GM11168 (cell line): Measurements from ENCODE around the gene WDR90.

Experiments used
- in situ Hi-C: fragments of 300-500 bp; cut with MboI; formaldehyde crosslinking; loops from one replicate; pipeline ENCODE4 v1.12.0; 2022; ENCODE audit warnings: low sequenced_read_pairs; ENCODE audit not compliant: unreplicated experiment

Gene WDR90

DNA sequence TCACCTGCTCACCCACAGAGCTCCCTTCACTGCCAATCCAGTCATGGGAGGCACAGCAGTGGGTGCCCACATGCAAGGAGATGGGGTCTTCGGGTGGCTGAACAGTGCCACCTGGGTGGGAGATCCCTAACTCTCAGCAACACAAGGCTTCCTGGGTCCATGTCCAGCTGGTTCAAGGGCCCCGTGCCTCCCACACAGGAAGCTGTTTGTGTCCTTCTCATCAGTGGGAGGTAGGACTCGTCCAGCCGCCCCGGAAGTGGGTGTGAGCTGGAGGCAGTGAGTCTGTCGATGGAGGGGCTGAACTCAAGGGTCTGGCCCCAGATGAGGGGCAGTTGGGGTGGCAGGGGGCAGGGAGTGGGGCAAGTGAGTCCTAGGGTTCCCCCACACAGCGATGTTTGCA lies 54.9 kb downstream of the WDR90 start:
- in situ Hi-C loops = no loop called here

DNA sequence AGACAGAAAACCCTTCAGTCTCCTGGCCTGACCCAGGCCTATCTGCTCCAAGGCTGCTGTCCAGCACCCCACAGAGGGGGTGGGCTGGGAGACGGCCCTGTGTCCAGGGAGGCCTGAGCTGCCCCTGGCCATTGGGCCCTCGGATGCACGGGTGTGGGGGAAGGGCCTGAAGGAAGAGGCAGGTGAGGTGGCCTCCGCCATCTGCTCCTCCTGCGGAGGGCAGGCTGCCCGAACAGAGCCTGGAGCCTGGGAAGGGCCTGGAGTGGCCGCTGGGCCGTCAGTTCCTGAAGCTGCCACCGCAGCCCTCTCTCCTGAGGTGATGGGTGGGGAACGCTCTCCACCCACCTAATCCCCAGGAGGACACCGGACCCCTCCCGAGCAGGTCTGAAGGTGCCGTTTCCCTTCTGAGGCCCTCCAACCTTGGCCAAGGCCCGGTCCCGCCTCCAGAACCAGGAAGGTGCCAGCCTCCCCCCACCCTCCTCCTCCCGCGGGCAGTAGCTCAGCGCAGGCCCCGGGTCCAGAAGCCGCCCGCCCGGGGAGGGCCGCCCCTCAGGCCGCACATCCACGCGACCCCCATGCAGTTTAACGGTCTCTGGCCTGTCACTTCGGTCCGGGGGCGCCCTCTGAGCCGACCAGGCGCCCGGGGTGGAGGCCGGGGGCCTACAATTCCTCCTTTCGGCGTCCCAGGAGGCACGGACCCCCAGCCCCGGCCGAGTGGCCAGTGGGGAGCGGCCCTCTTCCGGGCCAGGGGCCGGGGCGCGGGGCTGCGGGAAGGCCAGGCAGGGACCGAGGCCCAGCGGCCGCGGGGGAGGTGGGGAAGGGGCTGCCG lies 55.6 kb downstream of the WDR90 start:
- in situ Hi-C loops = no loop called here

DNA sequence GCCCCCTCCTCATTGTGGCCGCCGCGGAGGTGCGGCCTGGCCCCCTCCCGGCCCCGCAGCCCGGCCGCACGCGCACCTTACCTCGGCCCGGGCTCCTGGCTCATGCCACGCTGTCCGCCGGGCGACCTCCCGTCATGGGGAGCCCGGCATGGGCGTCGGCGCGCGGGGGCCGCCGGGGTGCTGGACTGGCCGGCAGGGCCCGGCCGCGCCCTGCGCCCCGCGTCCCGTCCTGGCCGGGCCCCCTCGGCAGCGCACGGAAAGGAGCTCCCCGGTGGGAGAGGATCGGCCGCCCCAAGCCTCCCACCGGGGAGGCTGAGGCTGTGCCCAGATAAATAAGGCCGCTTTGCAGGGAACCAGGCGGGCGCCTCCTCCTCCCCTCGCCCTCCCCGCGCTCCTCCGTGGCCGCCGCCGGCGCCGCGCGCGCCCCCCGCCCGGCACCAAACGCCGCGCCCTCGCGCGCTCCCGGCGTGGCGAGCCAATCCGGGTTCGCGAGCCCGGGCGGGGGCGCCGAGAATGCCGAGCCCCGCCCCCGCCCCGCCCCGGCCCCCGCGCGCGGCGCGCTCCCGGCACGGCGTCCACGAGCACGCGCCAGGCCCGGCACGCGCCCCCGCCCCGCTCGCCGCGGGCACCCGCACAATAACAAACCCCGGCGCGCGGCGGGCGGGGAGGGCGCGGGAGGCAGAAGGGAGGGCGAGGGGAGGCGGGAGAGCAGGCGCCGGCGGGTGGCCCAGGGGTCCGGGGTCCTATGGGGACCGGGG lies 56.4 kb downstream of the WDR90 start, which contains the start of gene FBXL16:
Gene FBXL16 (minus strand): TSS at position 371 of the 758 bp plus-strand sequence. CDS start 8,396 bp downstream, outside the sequence.
- in situ Hi-C loops = no loop called here

DNA sequence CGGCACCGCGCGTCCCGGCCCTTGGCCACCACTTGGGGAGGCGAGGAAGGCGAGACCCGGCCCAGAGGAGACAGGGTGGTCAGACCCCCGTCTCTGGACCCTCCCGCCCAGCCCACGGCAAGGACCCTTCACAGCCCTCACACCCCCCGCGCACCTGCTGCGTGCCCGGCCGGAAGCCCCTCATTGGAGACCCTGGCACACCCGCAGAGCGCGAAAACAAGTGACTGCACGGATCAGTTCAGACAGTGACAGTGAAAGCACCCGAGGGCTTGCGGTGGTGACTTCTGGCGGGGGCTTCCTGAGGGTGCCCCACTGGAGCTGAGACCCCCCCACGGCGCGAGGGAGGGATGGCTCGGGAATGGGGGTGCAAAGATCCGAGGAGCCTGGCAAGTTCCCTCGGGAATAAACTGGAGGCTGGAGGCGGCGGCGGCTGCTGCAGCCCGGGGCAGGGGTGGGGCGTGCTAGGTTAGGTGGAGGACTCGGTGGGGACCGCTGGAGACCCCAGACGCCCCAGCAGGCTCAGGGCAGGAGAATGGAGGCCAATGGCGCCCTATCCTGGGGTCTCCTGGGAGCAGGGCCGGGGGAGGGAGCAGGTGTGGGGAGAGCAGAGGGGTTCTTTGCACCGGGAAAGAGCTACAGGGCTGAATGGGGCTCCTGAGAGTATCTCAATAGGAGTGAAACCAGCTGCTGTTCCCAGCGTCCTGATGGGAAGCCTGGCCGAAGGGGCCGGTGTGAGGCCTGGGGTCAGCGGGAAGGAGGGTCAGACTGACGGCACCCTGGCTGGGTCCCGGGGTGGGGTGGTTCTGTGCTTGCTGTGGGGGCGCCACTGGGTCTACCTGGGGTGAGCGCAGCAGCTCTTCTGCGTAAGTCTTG lies 57.3 kb downstream of the WDR90 start:
- in situ Hi-C loops = no loop called here

DNA sequence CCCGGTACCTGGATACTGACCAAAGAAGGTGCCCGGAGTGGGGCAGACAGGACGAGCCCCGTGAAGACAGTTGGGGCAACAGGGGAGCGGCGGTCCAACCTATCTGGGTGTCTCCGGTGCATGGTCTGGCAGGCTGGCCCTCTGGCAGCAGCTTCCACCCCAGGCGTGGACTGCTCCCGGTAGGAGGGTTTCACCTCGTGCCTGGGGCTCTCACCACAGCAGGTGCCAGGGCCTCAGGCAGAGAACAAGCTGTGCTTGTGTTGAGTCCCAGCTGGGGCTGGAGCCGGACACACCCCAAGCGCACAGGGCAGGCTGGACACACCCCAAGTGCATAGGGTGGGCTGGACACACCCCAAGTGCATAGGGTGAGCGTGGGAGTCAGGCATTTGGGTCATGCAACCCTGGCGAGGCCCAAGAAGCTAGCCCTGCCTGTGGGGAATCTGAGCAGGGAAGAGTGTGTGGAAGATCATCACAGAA lies 57.9 kb downstream of the WDR90 start:
- in situ Hi-C loops = no loop called here

DNA sequence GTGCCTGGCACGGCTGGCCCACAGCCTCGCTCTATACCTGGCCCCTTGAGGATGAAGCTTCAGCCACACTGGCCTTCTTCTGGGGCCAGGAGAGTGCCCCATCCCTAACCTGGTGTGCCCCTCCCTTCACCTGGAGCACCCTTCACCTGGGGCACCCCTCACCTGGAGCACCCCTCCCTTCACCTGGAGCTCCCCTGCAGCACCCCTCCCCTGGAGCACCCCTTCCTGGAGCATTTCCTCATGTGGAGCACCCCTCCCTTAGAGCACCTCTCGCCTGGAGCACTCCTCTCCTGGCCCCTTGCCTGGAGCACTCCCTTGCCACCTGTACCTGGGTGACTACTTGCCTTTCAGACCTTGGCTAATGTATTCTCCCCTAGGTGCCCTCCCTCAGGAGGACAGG lies 58.9 kb downstream of the WDR90 start:
- in situ Hi-C loops = no loop called here

DNA sequence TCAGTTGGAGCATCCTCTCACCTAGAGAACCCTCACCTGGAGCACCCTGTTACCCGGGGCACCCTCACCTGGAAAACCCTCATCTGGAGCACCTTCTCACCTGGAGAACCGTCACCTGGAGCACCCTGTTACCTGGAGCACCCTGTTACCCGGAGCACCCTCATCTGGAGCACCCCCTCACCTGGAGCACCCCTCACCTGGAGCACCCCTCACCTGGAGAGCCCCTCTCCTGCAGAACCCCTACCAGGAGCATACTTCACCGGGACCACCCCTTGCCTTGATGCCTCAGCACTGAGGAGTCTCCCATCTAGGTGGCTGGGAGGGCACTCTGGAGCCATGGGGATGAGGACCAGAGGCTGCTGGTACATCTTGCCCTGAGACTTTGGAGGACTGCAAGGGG lies 59.8 kb downstream of the WDR90 start:
- in situ Hi-C loops = no loop called here

DNA sequence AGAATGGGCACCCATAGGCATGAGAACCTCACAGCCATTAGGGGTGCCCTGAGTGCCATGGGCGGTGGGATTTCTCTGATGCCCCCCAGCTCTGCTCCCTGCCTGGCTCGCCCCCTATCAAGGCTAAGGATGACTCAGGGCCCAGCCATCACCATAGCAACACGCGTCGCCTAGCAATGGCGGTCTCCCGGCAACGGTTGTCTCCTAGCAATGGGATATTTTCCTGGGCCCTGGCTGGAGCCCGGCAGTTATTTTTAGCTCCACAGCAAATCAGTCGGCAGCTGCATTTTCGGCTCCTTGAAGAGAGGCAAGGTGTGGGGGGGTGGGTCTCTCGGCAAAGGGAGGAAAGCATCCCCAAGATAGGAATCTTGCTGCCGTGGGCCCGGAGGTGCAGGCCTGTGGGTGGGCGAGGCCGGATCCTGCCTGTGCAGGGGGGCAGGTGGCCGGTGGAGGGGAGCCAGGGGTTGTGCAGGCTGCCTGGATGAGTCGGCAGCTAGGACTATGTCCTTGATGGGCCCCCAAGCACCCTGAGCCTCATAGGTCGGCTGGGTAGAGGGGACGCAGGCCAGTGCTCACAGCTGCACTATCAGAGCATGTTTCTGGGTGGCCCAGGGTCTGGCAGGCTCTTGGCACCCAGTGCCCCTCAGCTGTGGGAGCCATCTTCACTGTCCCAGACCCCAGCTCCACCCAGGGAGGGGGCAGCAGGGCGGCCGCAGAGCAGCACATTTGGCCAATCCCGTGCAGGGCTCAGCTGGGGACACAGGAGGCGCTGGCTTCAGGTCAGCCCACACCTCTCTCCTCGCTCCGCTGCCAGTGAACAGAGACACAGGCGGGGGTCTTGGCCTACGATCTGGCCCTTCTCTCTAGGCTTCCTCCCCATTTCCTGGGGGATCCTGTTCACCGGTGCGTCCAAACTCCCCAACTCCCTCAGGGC lies 60.7 kb downstream of the WDR90 start:
- in situ Hi-C loops = loop anchor here (5.0 kb wide), 1 partner anchor 77 kb away; the partner anchor contains the start of genes CHTF18 and RPUSD1

DNA sequence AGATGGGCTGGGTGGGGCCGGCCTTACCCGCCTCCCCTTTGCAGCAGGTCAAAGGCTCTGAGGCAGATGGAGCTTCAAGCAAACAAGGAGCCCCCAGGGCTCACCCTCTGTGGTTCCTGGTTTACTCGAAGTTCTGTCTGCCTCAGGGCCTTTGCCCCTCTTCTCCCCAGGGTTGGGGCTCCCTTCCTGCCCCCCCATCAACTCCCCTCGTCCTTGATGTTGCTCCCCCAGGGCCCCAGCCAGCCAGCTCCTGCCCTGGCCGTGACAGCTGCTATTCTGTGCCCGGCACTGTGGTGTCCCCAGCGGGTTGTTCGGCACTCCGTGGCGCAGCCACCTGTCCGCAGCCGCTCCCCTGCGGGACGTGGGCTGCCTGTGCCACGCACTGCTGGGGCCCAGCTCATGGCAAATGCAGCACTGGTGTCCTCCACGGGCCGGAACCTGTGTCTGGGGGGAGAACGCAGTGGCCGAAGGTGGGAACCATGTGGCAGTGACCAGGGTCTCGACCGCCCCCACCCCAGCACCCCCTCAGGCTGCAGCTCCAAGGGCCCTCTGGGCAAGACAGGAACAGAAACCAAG lies 61.4 kb downstream of the WDR90 start:
- in situ Hi-C loops = loop anchor here (5.0 kb wide), 1 partner anchor 77 kb away; the partner anchor contains the start of genes CHTF18 and RPUSD1

DNA sequence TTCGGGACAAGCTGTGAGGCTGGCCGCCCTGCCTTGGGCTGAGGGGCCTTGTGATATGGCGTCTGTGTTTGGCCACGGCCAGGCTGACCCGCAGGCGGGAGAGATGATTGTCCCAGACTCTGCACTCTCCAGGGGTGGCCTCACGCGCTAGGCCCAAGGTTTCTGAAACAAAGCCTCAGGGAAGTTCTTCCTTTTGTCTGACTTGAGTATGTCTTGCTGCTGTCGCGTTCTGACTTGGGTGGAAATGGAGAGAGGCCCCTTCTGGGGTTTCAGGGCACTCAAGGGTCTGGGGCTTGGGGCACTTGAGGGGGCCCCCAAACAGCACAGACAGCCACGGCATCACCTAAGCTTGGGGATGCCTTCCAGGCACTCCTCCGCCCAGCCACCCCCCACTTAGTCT lies 61.9 kb downstream of the WDR90 start:
- in situ Hi-C loops = loop anchor here (5.0 kb wide), 1 partner anchor 76 kb away; the partner anchor contains the start of genes CHTF18 and RPUSD1

DNA sequence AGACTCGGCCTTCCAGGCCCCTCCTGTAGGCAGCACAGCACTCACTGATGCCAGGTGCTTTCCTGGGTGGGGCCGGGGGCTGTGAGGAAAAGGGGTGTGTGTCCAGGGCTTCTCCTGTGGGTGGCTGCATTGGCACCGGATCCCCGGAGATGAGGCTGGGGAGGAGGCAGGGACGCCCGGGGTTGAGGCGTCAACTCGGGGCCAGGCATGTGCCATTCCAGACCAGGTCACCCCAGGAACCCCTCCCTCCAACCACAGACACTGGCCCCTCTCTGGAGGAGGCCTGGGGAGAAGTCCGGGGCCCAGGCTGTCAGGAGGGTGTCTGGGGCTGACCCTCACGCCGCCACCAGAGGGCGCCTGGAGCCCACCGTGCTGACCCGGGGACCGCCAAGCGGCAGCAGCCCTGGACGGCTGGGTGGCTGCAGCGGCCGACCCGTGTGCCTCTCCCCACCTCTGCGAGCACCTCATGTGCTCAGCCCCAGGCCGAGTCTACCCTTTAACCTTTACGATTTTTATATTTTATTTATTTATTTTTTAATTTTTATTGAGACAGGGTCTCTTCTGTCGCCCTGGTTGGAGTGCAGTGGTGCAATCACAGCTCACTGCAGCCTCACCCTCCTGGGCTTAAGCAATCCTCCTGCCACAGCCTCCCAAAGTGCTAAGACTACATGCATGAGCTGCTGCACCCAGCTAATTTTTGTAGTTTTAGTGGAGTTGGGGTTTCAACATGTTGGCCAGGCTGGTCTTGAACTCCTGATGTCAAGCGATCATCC lies 62.6 kb downstream of the WDR90 start:
- in situ Hi-C loops = loop anchor here (5.0 kb wide), 1 partner anchor 76 kb away; the partner anchor contains the start of genes CHTF18 and RPUSD1

DNA sequence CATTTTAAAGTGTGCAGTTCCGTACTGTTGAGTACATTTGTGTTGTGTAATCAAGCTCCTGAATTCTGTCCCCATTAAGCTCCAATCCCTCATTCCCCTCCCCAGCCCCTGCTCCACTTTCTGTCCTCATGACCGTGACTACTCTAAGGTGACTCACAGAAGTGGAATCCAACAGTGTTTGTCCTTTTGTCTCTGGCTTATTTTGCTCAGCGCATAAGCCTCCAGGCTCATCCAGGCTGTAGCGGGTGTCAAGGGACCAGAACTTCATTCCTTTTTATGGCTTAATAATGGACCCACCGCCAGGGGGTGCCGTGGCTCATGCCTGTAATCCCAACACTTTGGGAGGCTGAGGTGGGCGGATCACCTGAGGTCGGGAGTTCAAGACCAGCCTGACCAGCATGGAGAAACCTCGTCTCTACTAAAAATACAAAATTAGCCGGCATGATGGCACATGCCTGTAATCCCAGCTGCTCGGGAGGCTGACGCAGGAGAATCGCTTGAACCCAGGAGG lies 63.6 kb downstream of the WDR90 start:
- in situ Hi-C loops = loop anchor here (5.0 kb wide), 1 partner anchor 75 kb away; the partner anchor contains the start of genes CHTF18 and RPUSD1

DNA sequence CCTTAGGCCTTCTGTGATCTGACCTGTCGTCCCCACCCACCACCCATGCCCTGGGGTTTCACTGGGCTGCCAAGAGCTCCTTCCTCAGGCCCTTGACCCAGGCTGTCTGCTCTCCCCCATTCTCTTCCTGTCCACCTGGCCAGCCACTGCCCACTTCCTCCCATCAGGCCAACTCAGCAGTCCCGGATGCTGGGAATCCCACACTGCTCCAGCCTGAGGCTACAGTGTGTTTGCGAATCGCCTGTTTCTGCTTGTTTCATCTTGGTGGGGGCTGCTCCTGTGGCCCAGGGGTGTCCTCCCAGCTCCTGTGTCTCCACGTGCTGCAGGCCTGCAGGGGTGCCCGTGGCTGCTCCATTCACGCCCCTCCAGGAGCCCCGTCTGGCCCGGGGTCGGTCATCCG lies 64.9 kb downstream of the WDR90 start:
- in situ Hi-C loops = loop anchor here (5.0 kb wide), 1 partner anchor 73 kb away; the partner anchor contains the start of genes CHTF18 and RPUSD1

DNA sequence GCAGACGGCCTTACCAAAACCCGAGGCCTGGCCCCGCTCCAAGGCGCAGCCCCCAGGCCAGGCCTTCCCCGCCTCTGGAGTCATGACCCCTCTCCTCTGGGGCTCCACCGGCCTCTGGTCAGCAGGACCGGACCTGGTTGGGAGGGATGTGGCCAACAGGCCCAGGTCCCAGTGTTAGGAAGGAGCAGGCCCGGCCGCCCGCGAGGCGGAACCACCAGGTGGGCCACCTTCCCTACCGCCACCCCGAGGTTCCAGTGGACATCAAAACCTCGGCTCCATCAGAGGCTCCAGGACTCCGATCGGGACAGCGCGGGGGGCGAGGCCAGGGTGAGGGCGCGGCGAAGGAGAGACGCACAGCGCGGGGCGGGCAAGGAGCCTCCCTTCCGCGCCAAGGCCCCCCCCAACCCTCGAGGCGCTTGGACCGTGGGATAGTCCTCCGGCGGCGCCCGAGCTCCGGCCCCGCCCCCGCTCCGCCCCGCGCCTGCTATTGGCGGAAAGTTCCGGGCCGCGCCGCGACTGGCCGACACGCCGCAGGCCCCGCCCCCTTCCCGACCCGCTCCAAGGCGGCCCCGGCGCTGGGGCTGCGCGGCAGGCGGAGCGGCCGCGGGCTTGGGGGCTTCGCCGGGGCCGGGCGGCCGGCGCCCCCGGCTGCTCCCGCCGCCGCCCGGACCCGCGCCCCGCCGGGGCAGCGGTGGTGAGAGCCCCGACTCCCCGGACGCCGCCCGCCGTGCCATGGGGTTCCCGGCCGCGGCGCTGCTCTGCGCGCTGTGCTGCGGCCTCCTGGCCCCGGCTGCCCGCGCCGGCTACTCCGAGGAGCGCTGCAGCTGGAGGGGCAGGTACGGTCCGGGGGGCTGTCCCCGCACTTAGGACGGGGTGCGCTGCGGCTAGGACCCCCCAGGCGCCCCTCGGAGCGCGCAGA lies 65.7 kb downstream of the WDR90 start, which contains the start of gene METRN:
Gene METRN (plus strand): TSS at position 561 of the 919 bp plus-strand sequence. CDS start 172 bp downstream, at position 733.
- in situ Hi-C loops = loop anchor here (5.0 kb wide), 1 partner anchor 72 kb away; the partner anchor contains the start of genes CHTF18 and RPUSD1

DNA sequence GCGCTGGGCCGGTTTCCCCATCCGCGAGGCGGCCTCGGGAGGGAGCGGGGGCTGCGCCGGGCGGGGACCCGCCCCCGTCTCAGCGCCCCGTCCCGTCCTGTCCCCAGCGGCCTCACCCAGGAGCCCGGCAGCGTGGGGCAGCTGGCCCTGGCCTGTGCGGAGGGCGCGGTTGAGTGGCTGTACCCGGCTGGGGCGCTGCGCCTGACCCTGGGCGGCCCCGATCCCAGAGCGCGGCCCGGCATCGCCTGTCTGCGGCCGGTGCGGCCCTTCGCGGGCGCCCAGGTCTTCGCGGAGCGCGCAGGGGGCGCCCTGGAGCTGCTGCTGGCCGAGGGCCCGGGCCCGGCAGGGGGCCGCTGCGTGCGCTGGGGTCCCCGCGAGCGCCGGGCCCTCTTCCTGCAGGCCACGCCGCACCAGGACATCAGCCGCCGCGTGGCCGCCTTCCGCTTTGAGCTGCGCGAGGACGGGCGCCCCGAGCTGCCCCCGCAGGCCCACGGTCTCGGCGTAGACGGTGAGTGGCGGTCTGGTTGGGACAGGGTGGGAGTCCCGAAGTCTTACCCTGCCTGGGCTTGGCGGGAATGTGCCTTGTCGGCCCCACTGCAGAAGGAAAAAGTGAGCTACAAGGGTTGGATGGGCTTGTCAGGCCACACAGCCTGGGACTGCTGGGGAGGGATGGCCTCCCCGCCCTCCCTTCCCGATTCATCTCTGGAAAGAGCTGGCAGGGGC lies 66.5 kb downstream of the WDR90 start:
- in situ Hi-C loops = no loop called here

DNA sequence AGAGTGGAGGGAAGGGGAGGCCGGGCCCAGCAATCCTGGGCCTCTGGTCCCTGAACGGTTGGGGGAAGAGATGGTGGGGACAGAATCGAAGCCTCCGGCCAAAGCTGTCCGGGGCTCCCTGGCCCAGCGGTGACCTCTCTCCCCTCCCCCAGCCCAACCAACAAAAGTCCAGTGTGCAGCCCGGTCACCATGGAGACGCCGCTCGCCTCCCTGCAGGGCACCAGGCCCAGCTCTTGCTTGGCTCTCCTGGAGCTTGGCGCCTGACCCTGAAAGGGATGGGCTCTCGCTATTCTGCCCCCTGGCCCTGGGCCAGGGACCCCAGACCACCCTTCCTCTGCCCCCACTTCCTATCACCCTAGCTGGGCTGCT lies 67.0 kb downstream of the WDR90 start:
- in situ Hi-C loops = no loop called here
